OCI-LY7 (cell line): ENCODE measurements around the gene FGF11. TPM values are rescaled to one million over a fixed set of nuclear protein-coding genes. Genes with fewer than 3 reads are reported as not detected.

Source experiments
- BruUV-seq: library from RNA; stranded (reverse); fragments of 400-500 nt; replicated peaks from 2 replicates; lab custom pipeline; 2021; lab: Mats Ljungman, UMichigan
- CTCF ChIA-PET: fragments of 300-600 bp; sonication (Branson Sonifier 250); formaldehyde crosslinking; loops from one replicate; lab custom pipeline; 2022; ENCODE audit warnings: antibody characterized with exemption; ENCODE audit not compliant: unreplicated experiment; lab: Charles Lee
- POLR2A ChIA-PET: fragments of 300-600 bp; sonication (Branson Sonifier 250); formaldehyde crosslinking; loops from one replicate; lab custom pipeline; 2022; ENCODE audit warnings: antibody characterized with exemption; lab: Charles Lee
- DNase-seq: peaks from one replicate; pipeline ENCODE4 v3.0.0-alpha.2; 2015; ENCODE audit warnings: low spot score
- H2AFZ ChIP-seq: fragments of 200-600 bp; sonication (generic), shearing (Covaris generic); 2 replicates; pipeline ENCODE4 v1.6.1; 2014; ENCODE audit warnings: mild to moderate bottlenecking, antibody characterized with exemption, low read length, moderate library complexity
- H3K27ac ChIP-seq: fragments of 200-600 bp; sonication (generic); 2 replicates; pipeline ENCODE4 v1.5.1; 2014; ENCODE audit warnings: mixed run types, low read depth, mild to moderate bottlenecking, moderate library complexity, low read length, inconsistent platforms; ENCODE audit not compliant: poor library complexity, severe bottlenecking
- H3K36me3 ChIP-seq: fragments of 200-600 bp; sonication (generic); 2 replicates; pipeline ENCODE4 v1.6.1; 2014; ENCODE audit warnings: mild to moderate bottlenecking, antibody characterized with exemption, low read length, moderate library complexity, mixed read lengths; ENCODE audit not compliant: insufficient read depth
- H3K4me1 ChIP-seq: fragments of 200-600 bp; sonication (generic); 2 replicates; pipeline ENCODE4 v1.5.1; 2014; ENCODE audit warnings: mild to moderate bottlenecking, low read length; ENCODE audit not compliant: insufficient read depth, poor library complexity, severe bottlenecking
- H3K4me2 ChIP-seq: fragments of 200-600 bp; sonication (generic); 2 replicates; pipeline ENCODE4 v1.6.1; 2014; ENCODE audit warnings: mild to moderate bottlenecking, low read length
- H3K4me3 ChIP-seq: fragments of 200-600 bp; sonication (generic); 2 replicates; pipeline ENCODE4 v1.5.1; 2014; ENCODE audit warnings: mild to moderate bottlenecking, low read depth, low read length; ENCODE audit not compliant: poor library complexity, severe bottlenecking
- H3K79me2 ChIP-seq: fragments of 200-600 bp; sonication (generic); 2 replicates; pipeline ENCODE4 v1.6.1; 2016; ENCODE audit warnings: low read depth, mild to moderate bottlenecking, low read length, moderate library complexity, mixed read lengths; ENCODE audit not compliant: insufficient read depth
- H3K9me2 ChIP-seq: fragments of 200-600 bp; sonication (generic); 2 replicates; pipeline ENCODE4 v1.6.1; 2016; ENCODE audit warnings: mild to moderate bottlenecking, low read length, mixed read lengths; ENCODE audit not compliant: insufficient read depth
- H3K9me3 ChIP-seq: fragments of 200-600 bp; sonication (generic); 2 replicates; pipeline ENCODE4 v1.6.1; 2014; ENCODE audit warnings: mild to moderate bottlenecking, mixed run types, low read length, mixed read lengths
- H4K20me1 ChIP-seq: fragments of 200-600 bp; sonication (generic); 2 replicates; pipeline ENCODE4 v1.6.1; 2014; ENCODE audit warnings: mild to moderate bottlenecking, antibody characterized with exemption, low read length, moderate library complexity, mixed read lengths; ENCODE audit not compliant: insufficient read depth
- CTCF ChIP-seq: fragments of 200-600 bp; sonication (generic); conservative IDR thresholded peaks from 2 replicates; pipeline ENCODE4 v1.5.1; 2014; ENCODE audit warnings: mild to moderate bottlenecking, antibody characterized with exemption, low read length, moderate library complexity, mixed read lengths
- EZH2phosphoT487 ChIP-seq: fragments of 200-600 bp; sonication (generic); IDR thresholded peaks from 2 replicates; pipeline ENCODE4 v1.6.1; 2018; ENCODE audit warnings: low read depth, borderline replicate concordance, mild to moderate bottlenecking, mixed run types, antibody characterized with exemption, low read length, moderate library complexity, mixed read lengths
- intact Hi-C: fragments of 100-400 bp; cut with micrococcal nuclease; formaldehyde crosslinking; loops from one replicate; pipeline ENCODE4 v1.10.0; 2022; ENCODE audit not compliant: unreplicated experiment
- total RNA-seq, 2 experiments: library from RNA; depleted of rRNA in 1 of 2; stranded (reverse); fragments of >200 nt in 1 of 2; shearing (Covaris generic) in 1 of 2; gene quantifications; 2 replicates each; pipeline ENCODE4 v1.2.3, GENCODE V29; 2014 to 2022

The FGF11 gene
- total RNA-seq, 2 experiments from 2014 or later: 1.3 to 11.0 TPM

DNA sequence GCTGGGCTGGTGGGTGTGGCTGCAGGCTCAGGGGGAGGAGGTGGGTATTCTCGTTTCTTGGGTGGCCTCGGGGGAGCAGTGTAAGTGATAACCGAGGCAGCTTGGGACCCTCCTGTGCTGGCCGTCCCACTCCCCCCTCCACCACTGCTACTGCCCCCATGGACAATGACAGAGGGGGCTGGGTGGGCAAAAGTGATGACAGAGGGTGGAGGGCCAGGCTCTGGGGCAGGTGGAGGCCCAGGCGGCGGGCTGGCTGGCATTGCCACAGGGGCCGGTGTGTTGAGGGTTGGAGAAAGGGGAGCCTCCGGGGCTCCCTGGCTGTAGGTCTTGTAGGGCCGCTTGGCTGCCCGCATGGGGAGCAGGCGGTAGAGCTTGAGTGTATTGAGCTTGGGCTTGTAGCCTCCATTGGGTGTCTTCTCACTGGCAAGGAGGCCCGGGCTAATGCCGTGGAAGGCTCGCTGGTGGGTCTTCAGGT, 24.1 kb downstream of the FGF11 start:
- Histone ChIP-seq H3K4me2 (no peak overlapping the region), H2AFZ (no peak overlapping the region), H3K4me1 (peaks cover 21% of the 10 kb centered on the region), H3K27ac (no peak overlapping the region), H3K9me2 (no peaks in the 10 kb centered on the region), H3K9me3 (no peaks in the 10 kb centered on the region), H3K79me2 (no peaks in the 10 kb centered on the region), H3K4me3 (no peak overlapping the region), H4K20me1 (no peaks in the 10 kb centered on the region), H3K36me3 (0 out of 2 replicates have a peak, but pooled peaks cover 3% of the 10 kb centered on the region)
- TF ChIP-seq CTCF (no peak), EZH2phosphoT487 (no peak)
- ChIA-PET POLR2A (interaction anchor here (0.5 kb wide), 1 partner anchor 7 kb away, joined by 4 read pairs; no protein-coding TSS in a partner anchor), CTCF (no interaction called here)
- BruUV-seq: no TSS peak
- no peak for DNase-seq
- intact Hi-C loops: no loop called here

DNA sequence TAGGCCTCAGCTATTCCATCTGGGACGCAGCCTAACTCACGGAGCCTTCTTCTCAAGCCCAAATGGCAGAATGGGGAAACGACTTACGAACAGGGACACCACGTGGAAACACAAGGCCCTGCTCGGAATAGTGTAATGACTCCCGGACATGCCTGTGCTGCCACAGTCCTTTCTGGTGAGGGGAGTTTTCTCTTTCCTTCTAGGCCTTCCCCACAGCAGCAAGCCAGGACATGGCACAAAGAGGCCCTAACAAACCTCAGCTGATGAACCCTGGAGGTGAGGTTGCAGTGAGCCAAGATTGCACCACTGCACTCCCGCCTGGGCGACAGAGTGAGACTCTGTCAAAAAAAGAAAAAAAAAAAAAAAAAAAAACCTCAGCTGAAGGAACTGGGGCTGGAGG, 24.8 kb downstream of the FGF11 start:
- CTCF ChIA-PET: no interaction called here
- BruUV-seq: no TSS peak
- POLR2A ChIA-PET: interaction anchor here (0.5 kb wide), 1 partner anchor 8 kb away, joined by 4 read pairs; no protein-coding TSS in a partner anchor

More for the DNA sequence above, 24.8 kb downstream of the FGF11 start:
- Histone ChIP-seq H3K36me3 (no peaks in the 10 kb centered on the region), H3K4me3 (no peak overlapping the region), H3K79me2 (no peaks in the 10 kb centered on the region), H3K4me1 (peaks cover 21% of the 10 kb centered on the region), H3K27ac (no peak overlapping the region), H3K9me2 (no peaks in the 10 kb centered on the region), H2AFZ (no peak overlapping the region), H4K20me1 (no peaks in the 10 kb centered on the region), H3K9me3 (no peaks in the 10 kb centered on the region), H3K4me2 (no peak overlapping the region)
- no peak for DNase-seq
- intact Hi-C loops: no loop called here
- TF ChIP-seq EZH2phosphoT487 (no peak), CTCF (no peak)
